Measurements from ENCODE around the gene NSMCE3. TPM values are rescaled to one million over a fixed set of nuclear protein-coding genes. Genes with fewer than 3 reads are reported as not detected.

The NSMCE3 gene
- total RNA-seq, 1 donor from 2014 or later = 9.3 TPM

- H3K9me3 Mint-ChIP-seq = no peaks in the 10 kb centered on the region
- no peaks in the 10 kb centered on the region for H3K36me3 Mint-ChIP-seq
- H3K4me3 Mint-ChIP-seq = peak overlapping the region; percentile 87
- no peak for TF ChIP-seq CTCF (IDR thresholded peaks at IDR 0.05; ENCODE audit: unreplicated experiment)
- no peak overlapping the region for H3K27ac Mint-ChIP-seq
- no peak for DNase-seq (ENCODE audit: low spot score in 2 of 2, unreplicated experiment in 2 of 2)
- peaks cover 37% of the 10 kb centered on the region for H3K4me1 Mint-ChIP-seq
- peaks cover 5% of the 10 kb centered on the region for H3K27me3 Mint-ChIP-seq (ENCODE audit: low read depth)
Observed at GRCh38 chr15:29270976-29271375, 1.4 kb upstream of the NSMCE3 start.

GRCh38 chr15:29270169-29270955 lies 740 bp upstream of the NSMCE3 start:
- peaks cover 38% of the 10 kb centered on the region for H3K4me1 Mint-ChIP-seq

GRCh38 chr15:29268706-29269484 lies 727 bp downstream of the NSMCE3 start:
- no peak for TF ChIP-seq CTCF (IDR thresholded peaks at IDR 0.05; ENCODE audit: unreplicated experiment)
- no peaks in the 10 kb centered on the region for H3K9me3 Mint-ChIP-seq
- H3K36me3 Mint-ChIP-seq = no peaks in the 10 kb centered on the region
- no peak for DNase-seq (ENCODE audit: low spot score in 2 of 2, unreplicated experiment in 2 of 2)
- peak overlapping the region; percentile 98 for H3K4me3 Mint-ChIP-seq
- peaks cover 38% of the 10 kb centered on the region for H3K4me1 Mint-ChIP-seq
- H3K27ac Mint-ChIP-seq = peak overlapping the region; percentile 98
- no peaks in the 10 kb centered on the region for H3K27me3 Mint-ChIP-seq (ENCODE audit: low read depth)

More at GRCh38 chr15:29270169-29270955, 740 bp upstream of the NSMCE3 start:
- Mint-ChIP-seq H3K4me3 (peak overlapping the region; percentile 87), H3K36me3 (no peaks in the 10 kb centered on the region), H3K27ac (peak overlapping the region; percentile 95), H3K27me3 (ENCODE audit: low read depth) (peaks cover 5% of the 10 kb centered on the region), H3K9me3 (no peaks in the 10 kb centered on the region)
- no peak for DNase-seq (ENCODE audit: low spot score in 2 of 2, unreplicated experiment in 2 of 2)
- TF ChIP-seq CTCF (IDR thresholded peaks at IDR 0.05; ENCODE audit: unreplicated experiment) = no peak

- no peak for TF ChIP-seq CTCF (IDR thresholded peaks at IDR 0.05; ENCODE audit: unreplicated experiment)
- H3K27ac Mint-ChIP-seq = no peak overlapping the region
- no peak overlapping the region for H3K4me3 Mint-ChIP-seq
- H3K27me3 Mint-ChIP-seq (ENCODE audit: low read depth) = no peaks in the 10 kb centered on the region
- H3K4me1 Mint-ChIP-seq = peaks cover 38% of the 10 kb centered on the region
- no peak for DNase-seq (ENCODE audit: low spot score in 2 of 2, unreplicated experiment in 2 of 2)
- no peaks in the 10 kb centered on the region for H3K36me3 Mint-ChIP-seq
- no peaks in the 10 kb centered on the region for H3K9me3 Mint-ChIP-seq
Observed at GRCh38 chr15:29266052-29266582, 3.5 kb downstream of the NSMCE3 start.

GRCh38 chr15:29263289-29263688 lies 6.3 kb downstream of the NSMCE3 start:
- Mint-ChIP-seq H3K27ac (no peak overlapping the region), H3K27me3 (ENCODE audit: low read depth) (no peaks in the 10 kb centered on the region), H3K4me1 (peaks cover 21% of the 10 kb centered on the region), H3K36me3 (no peaks in the 10 kb centered on the region), H3K9me3 (no peaks in the 10 kb centered on the region), H3K4me3 (no peak overlapping the region)
- no peak for DNase-seq (ENCODE audit: low spot score in 2 of 2, unreplicated experiment in 2 of 2)
- TF ChIP-seq CTCF (IDR thresholded peaks at IDR 0.05; ENCODE audit: unreplicated experiment) = no peak

Data from mesothelial cell of epicardium (in vitro differentiated cells).